SU-DHL-6 (cell line): ENCODE data around the gene ELAVL1.
"Not testable (repeated sequence)": the region's sequence is repeated elsewhere in the genome, so short reads cannot be mapped to it uniquely, and the experiment has no call there.

Source experiments
- H2AFZ ChIP-seq: fragments of 200-600 bp; sonication (generic); 2 replicates; pipeline ENCODE4 v1.6.1; 2014; ENCODE audit warnings: low read depth, mild to moderate bottlenecking, moderate library complexity, mixed read lengths, antibody characterized with exemption, low read length; ENCODE audit not compliant: severe bottlenecking
- H3F3A ChIP-seq: fragments of 200-600 bp; shearing (Covaris generic); 2 replicates; pipeline ENCODE4 v1.6.0; 2016; ENCODE audit warnings: antibody characterized with exemption, mild to moderate bottlenecking; ENCODE audit not compliant: insufficient read depth
- H3K27ac ChIP-seq: fragments of 200-600 bp; sonication (generic); 2 replicates; pipeline ENCODE4 v1.5.1; 2016; ENCODE audit warnings: low read depth, mild to moderate bottlenecking, low read length, moderate library complexity, mixed read lengths
- H3K27me3 ChIP-seq: fragments of 200-600 bp; sonication (generic), shearing (Covaris generic); 2 replicates; pipeline ENCODE4 v1.6.0; 2014; ENCODE audit warnings: mild to moderate bottlenecking, low read length
- H3K36me3 ChIP-seq: fragments of 200-600 bp; sonication (generic); 2 replicates; pipeline ENCODE4 v1.6.1; 2014; ENCODE audit warnings: mild to moderate bottlenecking, low read length, mixed read lengths
- H3K4me2 ChIP-seq: fragments of 300-600, 200-600 bp; shearing (Covaris generic), sonication (generic); 2 replicates; pipeline ENCODE4 v1.6.0; 2014; ENCODE audit warnings: low read length, low read depth, mild to moderate bottlenecking; ENCODE audit not compliant: poor library complexity, severe bottlenecking
- H3K4me3 ChIP-seq: fragments of 200-600 bp; sonication (generic); 2 replicates; pipeline ENCODE4 v1.5.1; 2014; ENCODE audit warnings: antibody characterized with exemption, low read length, mild to moderate bottlenecking, mixed read lengths; ENCODE audit not compliant: insufficient read depth, poor library complexity, severe bottlenecking
- H3K79me2 ChIP-seq: fragments of 200-600 bp; sonication (generic); 2 replicates; pipeline ENCODE4 v1.6.1; 2014; ENCODE audit warnings: mild to moderate bottlenecking, low read length, moderate library complexity; ENCODE audit not compliant: insufficient read depth
- H3K9ac ChIP-seq: fragments of 200-600 bp; sonication (generic); 2 replicates; pipeline ENCODE4 v1.7.0; 2014; ENCODE audit warnings: mild to moderate bottlenecking, low read length
- H3K9me2 ChIP-seq: fragments of 200-600 bp; sonication (generic); replicated peaks from 2 replicates; pipeline ENCODE4 v1.6.1; 2014; ENCODE audit warnings: low read length; ENCODE audit not compliant: insufficient read depth
- H3K9me3 ChIP-seq: fragments of 200-600 bp; sonication (generic); 2 replicates; pipeline ENCODE4 v1.6.1; 2014; ENCODE audit warnings: low read length, mixed read lengths; ENCODE audit not compliant: insufficient read depth
- H4K20me1 ChIP-seq: fragments of 200-600 bp; sonication (generic); 2 replicates; pipeline ENCODE4 v1.6.1; 2014; ENCODE audit warnings: low read depth, mild to moderate bottlenecking, antibody characterized with exemption, low read length, moderate library complexity, mixed read lengths
- CTCF ChIP-seq: fragments of 200-600 bp; sonication (generic); IDR thresholded peaks from one replicate; pipeline ENCODE4 v1.5.1; 2017; ENCODE audit warnings: antibody characterized with exemption, mild to moderate bottlenecking, low read length, moderate library complexity; ENCODE audit not compliant: insufficient read depth, poor library complexity, severe bottlenecking
- EZH2phosphoT487 ChIP-seq: fragments of 200-600 bp; sonication (generic), shearing (Covaris generic); conservative IDR thresholded peaks from 2 replicates; pipeline ENCODE4 v1.6.1; 2018; ENCODE audit warnings: mild to moderate bottlenecking, antibody characterized with exemption, low read length, moderate library complexity, mixed read lengths

Gene ELAVL1

DNA sequence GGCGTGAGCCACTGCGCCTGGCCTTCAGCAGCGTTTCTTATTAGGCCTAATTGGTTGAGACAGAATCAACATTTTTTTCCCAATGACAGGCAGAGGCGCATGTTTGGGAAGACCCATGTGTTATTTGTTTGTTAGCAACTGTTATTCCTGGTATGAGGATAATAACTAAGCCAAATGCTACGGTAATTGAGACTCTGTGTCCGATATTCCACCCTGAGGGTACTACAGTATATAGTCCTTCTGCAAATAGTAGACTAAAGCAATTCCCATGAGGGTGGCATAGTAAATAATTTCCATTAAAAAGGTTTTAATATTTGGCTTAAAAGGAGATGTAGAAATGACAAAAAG is 28.7 kb upstream of the ELAVL1 start:
- Histone ChIP-seq H3K4me3 (no peak overlapping the region), H3K9me3 (no peaks in the 10 kb centered on the region), H3K9ac (no peak overlapping the region), H3F3A (no peaks in the 10 kb centered on the region), H3K9me2 (no peaks in the 10 kb centered on the region), H3K79me2 (no peaks in the 10 kb centered on the region), H3K4me2 (no peak overlapping the region), H3K36me3 (no peaks in the 10 kb centered on the region), H4K20me1 (no peaks in the 10 kb centered on the region), H3K27me3 (no peaks in the 10 kb centered on the region), H2AFZ (no peak overlapping the region), H3K27ac (no peak overlapping the region)
- TF ChIP-seq CTCF (no peak), EZH2phosphoT487 (no peak)

- H3K79me2 ChIP-seq, H3K4me2 ChIP-seq, H3K4me3 ChIP-seq, H3F3A ChIP-seq, H4K20me1 ChIP-seq, H3K9ac ChIP-seq, H3K27ac ChIP-seq, H3K9me2 ChIP-seq, H3K36me3 ChIP-seq, H2AFZ ChIP-seq, H3K9me3 ChIP-seq, H3K27me3 ChIP-seq: not testable (repeated sequence)
Measured at GRCh38 chr19:8033287-8034177, 28.1 kb upstream of the ELAVL1 start.

DNA sequence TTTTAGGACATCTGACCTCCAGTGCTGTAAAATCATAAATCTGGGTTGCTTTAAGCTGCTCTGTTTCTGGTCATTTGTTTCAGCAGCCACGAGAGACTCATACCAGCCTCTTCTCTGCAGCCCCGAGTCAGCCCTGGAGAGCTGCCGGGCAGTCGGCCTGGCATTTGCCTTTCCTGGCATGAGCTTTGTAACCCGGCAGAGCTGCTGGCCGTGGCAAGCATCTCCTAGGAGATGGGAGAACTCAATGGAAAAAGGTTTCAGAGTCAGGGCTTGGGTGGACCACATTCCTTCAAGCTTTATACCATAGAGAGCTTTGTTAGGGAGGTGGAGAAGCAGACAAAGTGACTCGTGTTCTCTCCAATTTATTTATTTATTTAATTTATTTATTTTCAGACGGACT is 25.5 kb upstream of the ELAVL1 start:
- no peak for TF ChIP-seq CTCF
- no peak for TF ChIP-seq EZH2phosphoT487
- Histone ChIP-seq H3K27ac (no peak overlapping the region), H3K79me2 (no peaks in the 10 kb centered on the region), H3K4me2 (no peak overlapping the region), H3K9me3 (no peaks in the 10 kb centered on the region), H3K27me3 (no peaks in the 10 kb centered on the region), H2AFZ (no peak overlapping the region), H3K4me3 (no peak overlapping the region), H3K36me3 (no peaks in the 10 kb centered on the region), H3F3A (no peaks in the 10 kb centered on the region), H3K9ac (no peak overlapping the region), H4K20me1 (no peaks in the 10 kb centered on the region), H3K9me2 (no peaks in the 10 kb centered on the region)

GRCh38 chr19:8028951-8029491 is 23.6 kb upstream of the ELAVL1 start:
- H3K27ac ChIP-seq = no peak overlapping the region
- no peak overlapping the region for H3K4me3 ChIP-seq
- H4K20me1 ChIP-seq = no peaks in the 10 kb centered on the region
- no peak overlapping the region for H3K4me2 ChIP-seq
- no peak for TF ChIP-seq CTCF
- TF ChIP-seq EZH2phosphoT487 = no peak
- no peaks in the 10 kb centered on the region for H3F3A ChIP-seq
- no peaks in the 10 kb centered on the region for H3K79me2 ChIP-seq
- H3K36me3 ChIP-seq = no peaks in the 10 kb centered on the region
- no peak overlapping the region for H2AFZ ChIP-seq
- no peaks in the 10 kb centered on the region for H3K9me2 ChIP-seq
- no peaks in the 10 kb centered on the region for H3K27me3 ChIP-seq
- no peaks in the 10 kb centered on the region for H3K9me3 ChIP-seq
- no peak overlapping the region for H3K9ac ChIP-seq
